Activated B cell treated with CpG ODN at 0.5 μM for 24 hours (primary cell): ENCODE data around the gene SERPINI1. TPM values are rescaled to one million over a fixed set of nuclear protein-coding genes. Genes with fewer than 3 reads are reported as not detected.

Source experiments
- ATAC-seq: fragments of 200-7000 bp; cut with Tn5 transposase; one replicate; pipeline ENCODE4 v1.10.0; 2021; ENCODE audit warnings: low read depth, mild to moderate bottlenecking, moderate library complexity
- CTCF ChIA-PET: fragments of 350-600 bp; sonication (Branson Sonifier 250); formaldehyde crosslinking; loops from one replicate; lab custom pipeline; 2021; ENCODE audit warnings: antibody characterized with exemption; lab: Charles Lee
- POLR2A ChIA-PET: fragments of 350-600 bp; sonication (Branson Sonifier 250); formaldehyde crosslinking; loops from one replicate; lab custom pipeline; 2021; ENCODE audit warnings: antibody characterized with exemption; lab: Charles Lee
- DNase-seq: peaks from one replicate; pipeline ENCODE4 v3.0.0; 2022
- H3K27ac Mint-ChIP-seq: one replicate; pipeline ENCODE4 v1.8.0; 2020; ENCODE audit warnings: mixed read lengths
- H3K27me3 Mint-ChIP-seq: one replicate; pipeline ENCODE4 v1.8.0; 2021; ENCODE audit warnings: mixed read lengths
- H3K36me3 Mint-ChIP-seq: one replicate; pipeline ENCODE4 v1.8.0; 2021; ENCODE audit warnings: low read depth, mixed read lengths
- H3K4me1 Mint-ChIP-seq: one replicate; pipeline ENCODE4 v1.8.0; 2021; ENCODE audit warnings: mixed read lengths
- H3K4me3 Mint-ChIP-seq: one replicate; pipeline ENCODE4 v1.8.0; 2020; ENCODE audit warnings: mild to moderate bottlenecking, mixed read lengths
- H3K9me3 Mint-ChIP-seq: one replicate; pipeline ENCODE4 v1.8.0; 2020; ENCODE audit warnings: mixed read lengths
- intact Hi-C: fragments of 100-400 bp; cut with micrococcal nuclease; formaldehyde crosslinking; loops from one replicate; pipeline ENCODE4 v1.15.1; 2024
- total RNA-seq: library from RNA; stranded (reverse); gene quantifications from 2 replicates; pipeline ENCODE4 v1.2.3, GENCODE V29; 2022
- TF ChIP-seq, protein P1 (sequence below): fragments of 200-600 bp; IDR thresholded peaks from one replicate; pipeline ENCODE4 v1.8.0; 2022; ENCODE audit warnings: antibody characterized with exemption, mild to moderate bottlenecking

SERPINI1 gene
- total RNA-seq, 1 donor from 2014 or later, result 1.8 TPM

DNA sequence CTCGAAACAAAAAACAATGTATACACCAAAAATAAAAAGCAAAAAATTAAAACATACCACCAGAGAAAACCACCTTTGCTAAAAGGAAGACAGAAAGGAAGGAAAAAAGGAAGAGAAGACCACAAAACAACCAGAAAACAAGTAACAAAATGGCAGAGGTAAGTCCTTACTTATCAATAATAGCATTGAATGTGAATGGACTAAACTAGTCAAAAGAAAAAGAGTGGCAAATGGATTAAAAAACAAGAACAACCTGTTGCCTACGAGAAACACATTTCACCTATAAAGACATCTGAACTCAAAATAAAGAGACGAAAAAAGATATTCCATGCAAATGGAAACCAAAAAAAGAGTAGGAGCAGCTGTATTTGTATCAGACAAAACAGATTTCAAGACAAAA, 23.1 kb upstream of the SERPINI1 start:
- ATAC-seq (no peak), DNase-seq (no peak)
- Mint-ChIP-seq H3K27ac (no peak overlapping the region), H3K27me3 (no peaks in the 10 kb centered on the region), H3K4me3 (no peak overlapping the region), H3K36me3 (peaks cover 84% of the 10 kb centered on the region), H3K4me1 (peaks cover 35% of the 10 kb centered on the region), H3K9me3 (no peaks in the 10 kb centered on the region)
- CTCF ChIA-PET, result interaction anchor here (1.6 kb wide), 1 partner anchor 29 kb away, joined by 3 read pairs; no protein-coding TSS in a partner anchor
- POLR2A ChIA-PET, result no interaction called here
- intact Hi-C loops, result no loop called here
- TF ChIP-seq, protein P1, sequence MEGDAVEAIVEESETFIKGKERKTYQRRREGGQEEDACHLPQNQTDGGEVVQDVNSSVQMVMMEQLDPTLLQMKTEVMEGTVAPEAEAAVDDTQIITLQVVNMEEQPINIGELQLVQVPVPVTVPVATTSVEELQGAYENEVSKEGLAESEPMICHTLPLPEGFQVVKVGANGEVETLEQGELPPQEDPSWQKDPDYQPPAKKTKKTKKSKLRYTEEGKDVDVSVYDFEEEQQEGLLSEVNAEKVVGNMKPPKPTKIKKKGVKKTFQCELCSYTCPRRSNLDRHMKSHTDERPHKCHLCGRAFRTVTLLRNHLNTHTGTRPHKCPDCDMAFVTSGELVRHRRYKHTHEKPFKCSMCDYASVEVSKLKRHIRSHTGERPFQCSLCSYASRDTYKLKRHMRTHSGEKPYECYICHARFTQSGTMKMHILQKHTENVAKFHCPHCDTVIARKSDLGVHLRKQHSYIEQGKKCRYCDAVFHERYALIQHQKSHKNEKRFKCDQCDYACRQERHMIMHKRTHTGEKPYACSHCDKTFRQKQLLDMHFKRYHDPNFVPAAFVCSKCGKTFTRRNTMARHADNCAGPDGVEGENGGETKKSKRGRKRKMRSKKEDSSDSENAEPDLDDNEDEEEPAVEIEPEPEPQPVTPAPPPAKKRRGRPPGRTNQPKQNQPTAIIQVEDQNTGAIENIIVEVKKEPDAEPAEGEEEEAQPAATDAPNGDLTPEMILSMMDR, result no peak

DNA sequence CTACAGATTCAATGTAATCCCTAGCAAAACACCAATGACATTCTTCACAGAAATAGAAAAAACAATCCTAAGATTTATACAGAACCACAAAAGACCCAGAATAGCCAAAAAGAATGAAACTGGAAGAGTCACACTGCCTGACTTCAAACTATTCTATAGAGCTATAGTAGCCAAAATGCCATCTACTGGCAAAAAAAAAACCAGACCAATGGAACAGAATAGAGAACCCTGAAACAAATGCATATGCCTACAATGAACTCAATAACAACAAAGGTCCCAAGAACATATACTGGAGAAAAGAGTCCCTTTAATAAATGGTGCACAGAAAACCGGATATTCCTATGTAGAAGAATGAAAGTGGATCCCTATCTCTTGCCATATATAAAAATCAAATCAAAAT, 20.6 kb upstream of the SERPINI1 start:
- peaks cover 82% of the 10 kb centered on the region for H3K36me3 Mint-ChIP-seq
- no peak for ATAC-seq
- CTCF ChIA-PET, result no interaction called here
- TF ChIP-seq, protein P1, result no peak
- H3K27ac Mint-ChIP-seq, result no peak overlapping the region
- H3K4me3 Mint-ChIP-seq, result no peak overlapping the region
- no peaks in the 10 kb centered on the region for H3K27me3 Mint-ChIP-seq
- H3K4me1 Mint-ChIP-seq, result peaks cover 38% of the 10 kb centered on the region
- POLR2A ChIA-PET, result no interaction called here
- no peaks in the 10 kb centered on the region for H3K9me3 Mint-ChIP-seq
- no peak for DNase-seq
- intact Hi-C loops, result loop anchor here (1.0 kb wide), 1 partner anchor 19 kb away; the partner anchor contains the start of gene PDCD10

DNA sequence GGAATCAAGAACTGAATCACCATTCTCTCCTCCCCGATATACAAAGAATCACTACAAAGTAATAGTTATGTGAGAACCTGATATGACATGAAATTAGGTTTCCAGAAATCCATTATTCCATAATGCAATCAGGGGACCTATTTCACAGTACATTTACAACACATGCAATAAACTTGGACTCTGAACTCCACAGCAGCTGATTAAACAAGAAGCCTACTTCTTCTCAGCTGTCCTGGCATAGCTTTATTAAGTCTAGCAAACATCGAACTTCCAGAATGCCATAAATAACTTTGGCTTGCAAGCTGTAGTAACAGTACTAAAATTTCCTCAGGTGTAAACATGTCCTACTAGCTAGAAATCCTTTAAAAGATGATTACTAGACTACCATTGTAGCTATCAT, 18.6 kb upstream of the SERPINI1 start:
- ChIA-PET POLR2A (no interaction called here), CTCF (no interaction called here)
- TF ChIP-seq, protein P1, result no peak
- Mint-ChIP-seq H3K27me3 (no peaks in the 10 kb centered on the region), H3K4me3 (no peak overlapping the region), H3K9me3 (no peaks in the 10 kb centered on the region), H3K27ac (no peak overlapping the region), H3K36me3 (peaks cover 76% of the 10 kb centered on the region), H3K4me1 (peaks cover 40% of the 10 kb centered on the region)
- intact Hi-C loops, result no loop called here
- DNase-seq, result no peak
- ATAC-seq, result no peak

DNA sequence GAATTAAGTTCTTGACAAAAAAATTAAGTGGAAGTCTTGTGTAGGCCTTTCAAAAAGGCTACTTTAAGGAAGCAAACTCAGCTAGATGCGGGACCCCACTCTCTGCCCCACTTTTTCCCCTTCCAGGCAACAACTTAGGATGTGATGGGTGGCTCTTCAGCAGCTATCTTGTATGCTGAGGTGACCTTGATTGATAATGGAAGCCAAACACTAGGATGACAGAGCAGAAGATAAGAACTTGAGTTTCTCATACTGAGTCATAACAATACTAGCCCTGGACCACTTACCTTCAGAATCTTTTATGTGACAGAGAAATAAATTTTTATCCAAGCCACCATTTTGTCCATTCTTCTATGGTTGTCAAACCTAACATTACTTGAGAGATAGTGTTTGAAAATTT, 16.9 kb upstream of the SERPINI1 start:
- no peak overlapping the region for H3K27ac Mint-ChIP-seq
- ChIA-PET CTCF (no interaction called here), POLR2A (no interaction called here)
- peaks cover 35% of the 10 kb centered on the region for H3K4me1 Mint-ChIP-seq
- TF ChIP-seq, protein P1, result no peak
- H3K4me3 Mint-ChIP-seq, result no peak overlapping the region
- H3K9me3 Mint-ChIP-seq, result no peaks in the 10 kb centered on the region
- H3K27me3 Mint-ChIP-seq, result no peaks in the 10 kb centered on the region
- intact Hi-C loops, result no loop called here
- H3K36me3 Mint-ChIP-seq, result peaks cover 72% of the 10 kb centered on the region
- DNase-seq (no peak), ATAC-seq (no peak)

DNA sequence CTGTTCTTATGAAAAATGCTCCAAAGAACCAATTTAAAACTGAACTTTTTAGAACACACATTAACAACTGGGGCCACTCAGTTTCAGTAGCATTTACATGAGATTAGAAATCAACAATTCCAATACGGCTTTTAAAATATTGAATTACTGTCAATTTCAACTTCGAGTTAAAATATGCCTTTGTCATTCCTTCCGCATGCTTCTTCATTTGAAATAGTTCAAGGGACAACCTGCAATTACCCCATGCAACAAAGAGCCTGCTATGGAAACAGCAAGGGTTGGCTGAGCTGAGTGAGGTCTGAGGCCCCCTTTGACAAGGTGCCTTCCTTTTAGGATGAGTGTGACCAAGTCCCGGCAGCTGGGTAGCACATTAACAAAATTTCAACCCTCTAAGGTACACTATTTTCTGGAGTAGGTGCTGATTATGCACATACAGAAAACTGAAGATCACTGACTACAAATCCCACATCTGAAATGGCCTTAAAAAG, 12.5 kb upstream of the SERPINI1 start:
- H3K27me3 Mint-ChIP-seq, result no peaks in the 10 kb centered on the region
- peaks cover 52% of the 10 kb centered on the region for H3K36me3 Mint-ChIP-seq
- no peak overlapping the region for H3K4me3 Mint-ChIP-seq
- H3K27ac Mint-ChIP-seq, result no peak overlapping the region
- no peak for DNase-seq
- ChIA-PET CTCF (no interaction called here), POLR2A (no interaction called here)
- TF ChIP-seq, protein P1, result no peak
- H3K9me3 Mint-ChIP-seq, result no peaks in the 10 kb centered on the region
- ATAC-seq, result no peak
- peaks cover 54% of the 10 kb centered on the region for H3K4me1 Mint-ChIP-seq
- intact Hi-C loops, result no loop called here
